GM19035 (cell line): ENCODE measurements around the gene CARMIL1.
"Not testable (repeated sequence)": the region's sequence is repeated elsewhere in the genome, so short reads cannot be mapped to it uniquely, and the experiment has no call there.

Experiments
- ATAC-seq: cut with Tn5 transposase; IDR thresholded peaks from one replicate; pipeline ENCODE4 v1.9.1; 2021; ENCODE audit not compliant: unreplicated experiment

CARMIL1 gene

DNA sequence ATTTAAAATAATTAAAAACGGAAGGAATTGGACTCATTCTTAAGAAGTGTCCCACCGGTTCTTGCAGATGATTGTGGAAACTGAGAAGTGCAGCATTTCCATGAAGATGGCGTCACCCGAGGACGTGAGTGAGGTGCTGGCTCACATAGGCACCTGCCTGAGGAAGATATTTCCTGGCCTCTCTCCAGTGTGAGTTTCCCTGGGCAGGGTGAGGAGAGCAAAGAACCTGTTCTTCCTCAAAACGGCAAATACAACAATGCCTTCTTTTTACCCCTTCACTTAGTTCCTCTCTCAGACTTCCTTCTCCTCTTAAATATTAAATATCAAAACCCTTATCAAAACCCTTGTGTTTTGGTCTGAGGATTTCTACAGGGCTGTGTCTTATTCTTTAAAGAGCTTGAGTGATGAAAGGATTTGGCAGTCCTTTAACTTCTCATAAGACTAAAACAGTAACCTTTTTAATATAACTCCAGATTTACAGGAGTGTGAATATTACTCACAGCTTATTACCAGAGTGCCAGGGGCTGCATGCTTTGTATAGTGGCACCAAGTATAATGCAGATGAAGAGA lies 156.3 kb downstream of the CARMIL1 start:
- ATAC-seq: no peak

DNA sequence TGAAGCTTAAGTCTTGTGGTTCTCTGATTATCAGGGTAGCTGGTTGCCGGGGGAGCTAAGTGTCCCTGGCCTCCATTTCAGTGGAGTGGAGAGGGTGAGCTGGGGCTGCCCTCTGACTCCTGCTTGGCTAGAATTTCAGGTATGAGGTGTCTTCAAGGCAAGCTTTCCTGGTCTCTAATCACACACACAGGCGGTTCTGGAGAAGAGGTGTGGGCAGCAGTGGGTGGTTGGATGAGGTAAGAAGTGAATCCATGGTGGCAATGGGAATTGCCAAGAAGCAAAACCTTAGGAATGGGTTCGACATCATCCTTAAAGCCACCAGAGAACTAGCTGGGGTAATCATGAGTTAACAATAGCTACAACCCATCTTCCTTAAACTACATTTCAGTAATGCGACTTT lies 157.6 kb downstream of the CARMIL1 start:
- ATAC-seq: no peak

DNA sequence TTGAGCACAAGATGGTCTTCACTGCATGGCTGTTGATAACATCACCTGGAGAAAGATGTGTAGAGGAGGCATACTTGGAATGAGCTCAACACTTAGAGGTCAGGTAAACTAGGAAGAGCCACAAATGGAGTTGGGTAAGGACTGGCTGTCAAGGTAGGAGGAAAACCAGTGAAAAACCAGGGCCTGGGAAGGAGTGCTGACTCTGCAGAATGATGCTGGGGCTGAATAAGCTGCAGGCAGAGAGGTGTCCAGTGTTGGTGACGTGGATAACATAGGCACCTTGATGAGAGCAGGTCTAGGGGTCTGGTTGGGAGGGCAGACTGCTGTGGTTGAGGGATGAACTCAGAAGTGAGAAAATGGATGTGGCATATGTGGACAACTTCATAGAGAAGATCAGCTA lies 160.2 kb downstream of the CARMIL1 start:
- ATAC-seq: no peak

DNA sequence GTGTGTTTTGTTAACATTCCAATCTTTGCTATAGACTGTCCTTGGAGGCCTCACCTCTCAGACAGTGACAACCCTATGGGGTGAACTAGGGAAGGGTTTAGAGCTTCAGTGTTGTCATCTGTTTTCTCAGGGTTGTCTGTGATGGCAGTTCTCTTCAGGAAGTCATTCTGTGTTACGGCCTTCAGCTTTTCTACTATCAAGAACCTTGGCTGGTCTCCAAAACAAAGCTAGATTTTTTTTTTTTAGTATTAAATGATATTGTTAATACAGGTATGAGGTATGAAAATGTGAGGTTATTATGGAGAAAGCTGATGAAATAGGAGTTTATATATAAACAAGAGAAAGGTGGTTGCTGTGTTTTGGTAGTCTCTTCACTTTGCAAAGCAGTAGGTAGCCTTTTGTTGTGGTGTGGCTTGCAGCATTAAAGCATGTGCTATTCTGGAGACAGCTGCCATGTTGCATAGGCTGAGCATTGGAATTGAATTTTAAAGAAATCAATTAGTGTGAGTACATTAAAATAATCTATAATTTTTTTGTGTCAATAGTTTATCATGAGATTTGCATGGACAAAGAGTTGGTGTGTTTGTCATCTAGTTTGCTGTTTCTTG lies 162.6 kb downstream of the CARMIL1 start:
- no peak for ATAC-seq

DNA sequence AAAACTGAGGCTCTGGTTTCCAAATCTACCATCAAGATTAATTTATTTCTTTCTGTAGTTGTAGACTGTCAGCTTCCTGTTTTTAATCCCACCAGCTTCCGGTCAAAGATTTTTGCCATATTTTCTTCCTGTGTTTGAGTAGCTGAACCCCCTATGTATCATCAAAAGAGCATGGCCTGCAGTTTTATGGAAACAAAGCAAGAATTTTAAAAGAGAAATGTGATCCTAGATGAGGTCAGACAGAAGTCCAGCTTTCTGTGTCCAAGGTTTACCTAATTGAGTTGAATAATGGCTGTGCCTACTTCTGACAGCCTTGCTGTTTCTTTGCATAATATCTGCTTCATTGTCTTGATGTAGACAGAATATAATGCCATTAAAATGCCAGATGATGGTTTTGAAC lies 163.7 kb downstream of the CARMIL1 start:
- no peak for ATAC-seq

DNA sequence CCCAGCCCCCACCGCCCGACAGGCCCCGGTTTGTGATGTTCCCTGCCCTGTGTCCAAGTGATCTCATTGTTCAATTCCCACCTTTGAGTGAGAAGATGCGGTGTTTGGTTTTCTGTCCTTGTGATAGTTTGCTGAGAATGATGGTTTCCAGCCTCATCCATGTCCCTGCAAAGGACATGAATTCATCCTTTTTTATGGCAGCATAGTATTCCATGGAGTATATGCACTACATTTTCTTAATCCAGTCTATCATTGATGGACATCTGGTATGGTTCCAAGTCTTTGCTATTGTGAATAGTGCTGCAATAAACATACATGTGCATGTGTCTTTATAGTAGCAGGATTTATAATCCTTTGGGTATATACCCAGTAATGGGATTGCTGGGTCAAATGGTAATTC lies 165.3 kb downstream of the CARMIL1 start:
- not testable (repeated sequence) for ATAC-seq

DNA sequence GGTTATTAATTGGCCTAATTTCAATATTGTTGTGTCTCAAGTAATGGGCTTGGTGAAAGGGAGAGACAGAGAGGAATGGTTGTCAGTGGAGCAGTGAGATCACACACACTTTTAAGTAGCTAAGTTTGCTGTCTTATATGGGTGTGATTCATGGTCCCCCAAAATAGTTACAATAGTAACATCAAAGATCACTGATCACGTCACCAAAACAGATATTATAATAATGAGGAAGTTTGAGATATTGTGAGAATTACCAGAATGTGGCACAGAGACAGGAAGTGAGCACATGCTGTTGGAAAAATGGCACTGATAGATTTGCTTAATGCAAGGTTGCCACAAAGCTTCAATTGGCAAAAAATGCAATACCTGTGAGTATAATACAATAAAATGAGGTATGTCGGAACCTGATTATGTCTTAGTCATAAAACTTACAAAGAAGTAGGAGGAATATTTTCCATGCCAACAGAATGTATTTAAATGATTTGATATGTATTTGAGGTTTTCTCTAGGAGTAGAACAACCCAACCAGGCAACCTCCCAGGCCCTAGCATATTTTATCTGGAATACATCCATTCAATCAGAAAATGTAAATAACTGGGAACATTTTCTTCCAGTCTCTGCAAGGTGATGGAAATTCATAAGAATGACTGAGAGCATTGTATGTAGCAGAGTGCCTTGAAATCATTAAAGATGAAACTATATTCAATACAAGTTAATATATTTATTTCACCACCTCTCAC lies 167.8 kb downstream of the CARMIL1 start:
- no peak for ATAC-seq

DNA sequence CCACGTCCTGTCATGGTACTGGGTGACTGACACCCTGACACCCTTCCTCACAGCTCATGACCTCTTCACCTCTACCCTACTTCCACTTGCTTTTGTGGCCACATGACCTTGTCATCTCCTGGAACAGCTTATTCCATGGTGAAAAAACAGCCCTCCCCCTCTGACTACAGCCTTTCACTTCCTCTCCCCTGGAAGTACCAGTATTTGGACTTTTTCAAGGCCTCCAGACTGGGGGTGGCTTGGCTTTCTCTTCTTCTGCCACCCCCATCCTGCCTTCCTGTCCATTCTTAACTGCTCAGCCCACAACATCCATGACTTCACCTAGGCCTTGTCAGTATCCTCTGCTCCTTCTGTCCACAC lies 168.4 kb downstream of the CARMIL1 start:
- ATAC-seq: no peak

DNA sequence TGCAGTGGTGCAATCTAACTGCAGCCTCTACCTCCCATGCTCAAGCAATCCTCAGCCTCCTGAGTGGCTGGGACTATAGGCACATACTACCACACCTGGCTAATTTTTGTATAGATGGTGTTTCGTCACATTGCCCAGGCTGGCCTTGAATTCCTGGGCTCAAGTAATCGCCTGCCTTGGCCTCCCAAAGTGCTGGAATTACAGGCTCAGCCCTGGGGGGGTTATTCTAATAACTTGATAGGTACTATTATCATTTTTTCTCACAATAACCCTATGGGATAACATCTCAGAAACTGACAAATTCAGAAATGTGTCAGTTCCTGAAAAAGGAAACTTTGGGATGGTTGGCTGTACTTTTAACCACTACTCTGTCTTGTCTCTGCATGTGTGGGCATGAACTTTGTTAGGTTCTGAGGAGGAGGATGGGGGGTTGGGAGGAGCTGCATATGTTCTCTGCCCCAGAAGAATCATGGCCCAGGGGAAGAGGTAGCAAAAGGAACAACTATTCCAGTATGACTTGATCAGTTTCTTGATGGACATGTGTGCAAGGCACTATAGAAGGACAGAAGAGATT lies 169.9 kb downstream of the CARMIL1 start:
- no peak for ATAC-seq

DNA sequence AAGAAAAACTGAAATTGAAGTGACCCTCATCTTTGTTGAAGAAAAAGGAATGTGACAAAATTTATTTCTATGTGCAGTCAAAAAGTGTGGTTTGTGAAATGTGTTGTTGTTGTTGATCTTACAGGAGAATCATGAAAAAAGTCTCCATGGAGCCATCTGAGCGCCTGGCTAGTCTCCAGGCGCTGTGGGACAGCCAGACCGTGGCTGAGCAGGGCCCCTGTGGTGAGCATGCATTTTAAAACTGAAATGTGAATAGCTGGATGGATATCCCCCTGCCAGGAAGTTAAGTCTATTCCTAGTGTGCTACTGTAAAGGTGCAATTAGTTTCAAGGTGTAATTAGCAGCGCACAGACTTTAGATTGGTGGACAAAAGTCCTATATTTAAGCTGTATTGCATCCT lies 170.6 kb downstream of the CARMIL1 start:
- ATAC-seq: no peak

DNA sequence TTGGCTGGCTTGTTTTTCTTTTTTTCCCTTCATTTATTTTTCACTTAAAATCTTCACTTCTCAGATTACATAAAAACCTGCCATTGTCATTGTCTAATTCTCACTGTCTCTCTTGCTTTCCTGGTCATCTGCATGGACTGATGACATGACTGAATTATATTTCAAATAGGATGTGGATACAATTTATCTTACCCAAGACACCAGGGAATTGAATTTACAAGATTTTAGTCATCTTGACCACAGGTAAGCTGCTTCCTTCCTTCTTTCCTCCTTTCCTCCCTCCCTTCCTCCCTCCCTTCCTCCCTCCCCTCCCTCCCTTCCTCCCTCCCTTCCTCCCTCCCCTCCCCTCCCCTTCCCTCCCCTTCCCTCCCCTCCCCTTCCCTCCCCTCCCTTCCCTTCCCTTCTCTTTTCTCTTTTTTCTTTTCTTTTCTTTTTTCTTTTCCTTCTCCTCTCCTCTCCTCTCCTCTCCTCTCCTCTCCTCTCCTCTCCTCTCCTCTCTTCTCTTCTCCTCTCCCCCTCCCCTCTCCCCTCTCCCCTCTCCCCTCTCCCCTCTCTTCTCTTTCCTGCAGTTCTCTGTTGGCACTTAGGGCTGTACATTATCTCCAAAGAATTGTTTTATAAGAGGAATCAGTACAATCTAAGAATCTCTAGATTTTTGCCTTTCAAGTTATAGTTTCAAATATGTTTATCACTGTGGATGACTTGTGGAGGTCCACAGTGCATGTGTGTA lies 171.5 kb downstream of the CARMIL1 start:
- no peak for ATAC-seq

DNA sequence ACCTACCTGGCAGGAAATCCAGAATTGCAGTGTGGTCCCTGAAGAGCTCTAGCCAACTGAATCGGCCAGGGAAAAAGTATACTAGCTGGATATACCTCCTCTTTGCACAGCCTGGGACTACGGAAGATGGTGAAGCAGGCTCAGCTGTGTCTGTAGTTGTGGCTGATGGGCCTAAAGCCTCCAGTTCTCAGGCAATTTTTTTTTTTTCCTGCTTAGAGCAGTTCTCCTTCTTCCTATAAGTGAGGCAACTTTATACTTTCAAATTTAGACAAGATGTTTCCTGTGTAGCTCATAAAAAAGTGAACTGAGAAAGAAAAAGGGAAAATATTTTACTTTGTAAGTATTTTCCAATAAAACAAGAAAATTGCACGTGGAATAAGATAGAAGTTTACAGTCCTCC lies 172.9 kb downstream of the CARMIL1 start:
- no peak for ATAC-seq

DNA sequence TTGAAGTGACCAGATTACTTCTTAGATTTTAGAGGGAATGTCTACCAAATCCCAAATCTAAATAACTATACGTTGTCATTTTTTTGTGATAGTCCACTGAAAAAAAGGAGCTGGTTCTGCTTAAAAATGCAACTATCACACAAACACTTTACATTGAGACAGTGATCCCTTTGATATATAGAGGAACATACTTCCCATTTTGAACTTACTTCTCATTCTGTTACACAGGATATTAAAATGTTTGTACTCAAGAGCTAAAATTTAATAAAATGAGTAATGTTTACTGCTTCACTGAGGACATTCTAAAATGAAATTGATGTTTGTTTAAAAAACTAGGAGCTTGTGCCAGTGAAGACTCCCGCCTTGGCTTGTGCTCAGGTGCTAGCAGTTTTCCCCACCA lies 174.1 kb downstream of the CARMIL1 start:
- no peak for ATAC-seq

DNA sequence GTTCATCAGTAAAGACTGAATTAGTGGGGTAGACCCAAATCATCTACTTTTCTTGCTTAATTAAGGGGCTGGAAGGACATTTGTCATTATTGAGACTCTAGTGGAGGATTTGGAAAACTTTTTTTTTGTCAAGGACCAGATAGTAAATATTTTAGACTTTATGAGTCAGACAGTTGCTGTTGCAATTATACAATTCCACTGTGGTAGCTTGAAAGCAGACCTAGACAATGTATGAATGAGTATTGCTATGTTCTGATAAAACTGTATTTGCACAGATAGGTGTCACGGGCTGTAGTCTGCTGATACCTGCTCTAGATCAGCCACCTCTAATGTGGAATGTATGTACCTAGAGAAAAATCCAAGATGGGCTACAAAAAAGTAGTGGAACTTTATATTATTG lies 175.0 kb downstream of the CARMIL1 start:
- no peak for ATAC-seq

DNA sequence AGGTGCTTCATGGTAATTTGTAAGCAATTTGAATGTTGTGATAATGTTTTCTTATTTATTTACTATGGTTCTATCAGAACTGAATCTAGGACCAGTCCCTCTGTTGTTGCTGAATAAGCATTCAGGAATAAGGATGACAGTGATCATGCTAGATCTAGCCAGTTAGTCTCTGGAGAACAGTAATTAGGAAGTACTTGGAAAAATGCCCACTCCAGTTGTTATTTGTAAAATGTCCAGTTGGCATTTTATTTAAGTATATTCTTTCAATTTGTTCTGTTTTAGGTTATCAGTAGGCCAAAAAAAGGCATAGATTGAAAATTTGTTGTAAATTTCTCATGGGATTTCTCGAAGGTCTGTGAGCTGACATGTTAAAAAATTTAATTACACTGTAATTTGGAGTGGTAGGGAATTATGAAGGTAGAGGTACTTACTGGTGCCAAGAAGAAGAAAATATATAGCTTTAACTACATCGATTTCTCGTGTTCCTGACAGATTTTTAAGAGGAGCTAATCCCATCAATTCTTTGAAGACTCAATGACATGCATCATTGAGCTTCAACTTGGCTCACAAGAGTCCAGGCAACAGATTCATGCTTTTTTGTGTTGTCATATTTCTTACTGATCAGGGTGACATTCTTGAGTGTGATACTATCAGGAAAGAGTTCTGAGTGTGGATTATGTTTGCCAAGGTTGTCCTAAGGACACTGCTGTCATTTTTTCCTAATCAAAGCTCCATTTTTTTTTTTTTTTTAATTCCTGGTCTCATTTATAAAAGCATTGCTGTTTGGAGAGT lies 177.3 kb downstream of the CARMIL1 start:
- ATAC-seq: no peak

DNA sequence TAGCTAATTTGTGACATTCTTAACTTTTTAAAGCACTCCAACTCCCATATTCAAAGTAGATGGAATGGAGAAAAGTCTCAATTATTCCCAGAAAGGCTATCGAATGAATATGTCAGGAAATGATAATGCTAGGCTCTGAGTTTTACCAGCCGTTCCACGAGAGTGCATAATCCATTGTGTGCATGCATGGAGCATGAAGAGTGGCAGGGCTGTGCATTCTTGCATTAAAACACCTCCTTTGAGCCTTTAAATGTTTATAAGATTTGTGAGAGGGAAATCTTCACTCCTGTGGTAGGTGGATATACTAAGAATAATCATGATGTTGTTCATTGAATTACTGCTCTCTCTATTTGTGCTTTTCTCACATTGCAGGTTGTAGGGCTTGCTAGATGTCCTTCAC lies 178.3 kb downstream of the CARMIL1 start:
- no peak for ATAC-seq

DNA sequence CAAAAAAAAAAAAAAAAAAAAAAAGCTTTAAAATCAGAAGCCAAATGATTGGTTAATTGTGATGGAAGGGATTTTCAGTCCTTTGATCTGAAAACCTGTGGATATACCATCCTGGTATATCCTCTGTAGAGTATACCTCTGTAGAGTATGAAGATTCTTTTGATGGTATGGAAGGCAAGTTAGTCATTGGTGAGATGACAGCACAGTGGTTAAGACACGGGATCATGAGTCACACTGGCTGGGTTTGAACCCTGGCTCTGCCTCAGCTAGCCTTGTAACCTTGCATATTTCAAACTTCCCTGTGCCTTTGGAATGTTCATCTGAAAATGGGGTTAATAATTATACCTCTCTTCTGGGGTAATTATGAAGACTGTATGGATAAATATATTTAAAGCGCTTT lies 179.3 kb downstream of the CARMIL1 start:
- no peak for ATAC-seq

DNA sequence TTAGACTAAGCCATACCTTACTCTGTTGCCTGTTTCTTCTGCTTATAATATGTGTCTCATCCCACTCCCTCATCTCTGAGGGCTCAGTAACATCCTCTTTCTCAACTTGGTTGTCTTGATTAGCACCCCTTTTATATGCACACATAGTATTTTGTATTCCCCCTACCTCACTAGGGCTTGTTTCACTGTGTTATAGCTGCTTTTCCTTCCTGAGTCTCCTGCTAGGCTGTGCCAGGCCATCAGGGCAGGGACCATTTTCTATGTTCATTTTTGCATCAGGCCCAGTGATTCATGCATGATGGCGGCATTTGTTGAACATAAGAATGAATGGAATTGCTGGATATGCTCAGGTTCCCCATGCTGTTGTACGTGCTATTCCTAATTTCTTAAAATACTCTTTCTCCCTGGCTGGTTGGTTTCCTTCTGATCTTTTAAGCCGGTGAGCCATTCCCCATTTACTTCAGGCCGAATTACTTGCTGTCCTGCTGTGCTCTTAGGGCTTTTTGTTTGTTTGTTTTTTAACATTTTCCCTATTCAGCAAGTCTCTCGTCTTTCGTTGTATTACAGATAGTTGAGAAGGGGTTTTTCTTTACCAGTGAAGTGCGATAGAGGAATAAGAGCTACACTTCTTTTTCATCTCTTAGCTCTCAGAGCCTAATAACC lies 183.2 kb downstream of the CARMIL1 start:
- no peak for ATAC-seq

DNA sequence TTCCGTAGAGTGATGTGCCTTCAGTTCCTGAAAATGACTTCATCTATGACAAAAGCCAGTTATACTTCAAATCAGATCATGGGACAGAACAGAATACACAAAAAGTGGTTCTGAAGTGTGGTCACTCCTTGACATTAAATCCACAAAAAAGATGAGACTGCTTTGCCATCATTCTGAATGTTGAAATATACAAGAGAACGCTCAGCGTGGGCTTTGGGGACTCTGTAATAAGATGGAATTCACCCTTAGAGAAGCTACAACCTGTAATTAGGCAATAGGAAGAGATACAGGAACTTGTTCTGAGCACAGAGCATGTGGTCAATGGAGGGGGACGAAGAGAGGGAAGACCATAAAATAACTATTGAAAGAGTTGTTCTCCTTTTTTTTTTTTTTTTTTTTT lies 184.3 kb downstream of the CARMIL1 start:
- no peak for ATAC-seq

DNA sequence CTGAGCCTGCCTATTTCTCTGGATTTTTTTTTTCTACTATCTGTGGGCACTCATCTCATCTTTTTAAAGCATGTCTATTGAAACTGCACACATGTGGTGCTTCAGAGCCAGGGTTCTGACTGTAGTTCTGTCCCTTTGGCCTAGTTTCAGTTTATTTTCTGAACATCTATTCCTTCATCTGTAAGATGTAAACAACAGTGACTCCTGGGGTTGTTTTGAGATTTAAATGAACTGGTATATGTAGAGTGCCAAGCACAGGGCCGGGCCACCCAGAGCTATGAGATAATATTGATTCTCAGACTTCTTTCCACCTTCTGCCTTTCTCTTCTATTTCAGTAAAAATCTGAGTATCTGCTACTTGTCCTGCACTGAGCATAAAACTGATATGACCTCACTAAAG lies 185.1 kb downstream of the CARMIL1 start:
- no peak for ATAC-seq
